Progenitor cell of endocrine pancreas (in vitro differentiated cells): ENCODE measurements around the gene CRYZ. TPM values are rescaled to one million over a fixed set of nuclear protein-coding genes. Genes with fewer than 3 reads are reported as not detected.

ENCODE experiments used
- DNase-seq: peaks from one replicate; pipeline ENCODE4 v3.0.0; 2021; ENCODE audit warnings: low spot score; ENCODE audit not compliant: unreplicated experiment
- H3K27ac Mint-ChIP-seq: 2 replicates; pipeline ENCODE4 v1.8.0; 2021; ENCODE audit warnings: mild to moderate bottlenecking, moderate library complexity, mixed read lengths
- H3K27me3 Mint-ChIP-seq: 2 replicates; pipeline ENCODE4 v1.8.0; 2021; ENCODE audit warnings: mixed read lengths
- H3K36me3 Mint-ChIP-seq: 2 replicates; pipeline ENCODE4 v1.8.0; 2022; ENCODE audit warnings: mixed read lengths; ENCODE audit not compliant: insufficient read depth
- H3K4me1 Mint-ChIP-seq: 2 replicates; pipeline ENCODE4 v1.8.0; 2021; ENCODE audit warnings: low read depth, mixed read lengths
- H3K4me3 Mint-ChIP-seq: 2 replicates; pipeline ENCODE4 v1.8.0; 2021; ENCODE audit warnings: low read depth, mild to moderate bottlenecking, moderate library complexity, mixed read lengths
- H3K9me3 Mint-ChIP-seq: 2 replicates; pipeline ENCODE4 v1.8.0; 2021; ENCODE audit warnings: low read depth, mixed read lengths
- CTCF ChIP-seq: fragments of 200-600 bp; sonication (generic); IDR thresholded peaks from one replicate; pipeline ENCODE4 v1.5.0; 2021; ENCODE audit warnings: antibody characterized with exemption, mild to moderate bottlenecking; ENCODE audit not compliant: unreplicated experiment
- long read RNA-seq: library from polyadenylated mRNA; unstranded; transcript quantifications from one replicate; pipeline ENCODE4 v2.0.0, GENCODE V29; 2020
- total RNA-seq: library from RNA; stranded (reverse); gene quantifications from 2 replicates; pipeline ENCODE4 v1.2.1, GENCODE V29; 2021

Gene CRYZ
- 32.5 and 36.9 TPM in 2 replicates for total RNA-seq
- long read RNA-seq, transcript CRYZ-205 (10 exons, 2,301 nt): minor isoform, 33 of 196 reads
- long read RNA-seq, transcript CRYZ-201 (9 exons, 1,888 nt): major isoform, 137 of 196 reads
- long read RNA-seq, transcript CRYZ-203 (8 exons, 1,292 nt): minor isoform, 11 of 196 reads
- long read RNA-seq, partial matches to known transcripts: 3 of 196 reads
- long read RNA-seq, other reads (novel, unspliced or antisense): 11 of 196 reads

- Mint-ChIP-seq H3K4me1 (peaks cover 21% of the 10 kb centered on the region), H3K9me3 (peaks cover 3% of the 10 kb centered on the region), H3K4me3 (peak within 1 kb of the TSS; percentile 96), H3K27ac (peak within 1 kb of the TSS; percentile 100), H3K27me3 (no peaks in the 10 kb centered on the region), H3K36me3 (peaks cover 21% of the 10 kb centered on the region)
- TF ChIP-seq CTCF: no peak
- peak; percentile 51 for DNase-seq
Observed at GRCh38 chr1:74732960-74733603, at the start of gene CRYZ, which contains the start of gene TYW3. TSS of gene CRYZ (minus strand) at chr1:74733050. CDS start at chr1:74724821, 8,229 bp downstream. TSS of gene TYW3 (plus strand) at chr1:74733152. CDS start at chr1:74733245, 93 bp downstream.

- DNase-seq: no peak
- H3K9me3 Mint-ChIP-seq: no peaks in the 10 kb centered on the region
- peaks cover 4% of the 10 kb centered on the region for H3K27me3 Mint-ChIP-seq
- no peaks in the 10 kb centered on the region for H3K36me3 Mint-ChIP-seq
- H3K27ac Mint-ChIP-seq: no peak overlapping the region
- H3K4me3 Mint-ChIP-seq: no peak overlapping the region
- no peaks in the 10 kb centered on the region for H3K4me1 Mint-ChIP-seq
- TF ChIP-seq CTCF: no peak
Observed at GRCh38 chr1:74780594-74780993, 47.7 kb upstream of the CRYZ start.

GRCh38 chr1:74779750-74780149 lies 46.9 kb upstream of the CRYZ start:
- Mint-ChIP-seq H3K36me3 (no peaks in the 10 kb centered on the region), H3K27ac (no peak overlapping the region), H3K9me3 (no peaks in the 10 kb centered on the region), H3K4me3 (no peak overlapping the region), H3K4me1 (no peaks in the 10 kb centered on the region), H3K27me3 (peaks cover 4% of the 10 kb centered on the region)
- DNase-seq: no peak
- no peak for TF ChIP-seq CTCF

GRCh38 chr1:74777525-74777924 lies 44.7 kb upstream of the CRYZ start:
- H3K27ac Mint-ChIP-seq: no peak overlapping the region
- TF ChIP-seq CTCF: no peak
- no peaks in the 10 kb centered on the region for H3K4me1 Mint-ChIP-seq
- H3K27me3 Mint-ChIP-seq: peaks cover 8% of the 10 kb centered on the region
- H3K9me3 Mint-ChIP-seq: no peaks in the 10 kb centered on the region
- no peaks in the 10 kb centered on the region for H3K36me3 Mint-ChIP-seq
- DNase-seq: no peak
- H3K4me3 Mint-ChIP-seq: no peak overlapping the region

GRCh38 chr1:74775735-74776134 lies 42.9 kb upstream of the CRYZ start:
- no peaks in the 10 kb centered on the region for H3K36me3 Mint-ChIP-seq
- no peak overlapping the region for H3K4me3 Mint-ChIP-seq
- DNase-seq: no peak
- no peaks in the 10 kb centered on the region for H3K9me3 Mint-ChIP-seq
- peaks cover 14% of the 10 kb centered on the region for H3K27me3 Mint-ChIP-seq
- no peaks in the 10 kb centered on the region for H3K4me1 Mint-ChIP-seq
- no peak overlapping the region for H3K27ac Mint-ChIP-seq
- TF ChIP-seq CTCF: no peak
